ENCODE measurements around the gene TMEM184B. TPM values are rescaled to one million over a fixed set of nuclear protein-coding genes. Genes with fewer than 3 reads are reported as not detected.

TMEM184B gene
- total RNA-seq, 1 experiment from 2014 or later = 54.2 TPM

- CTCF ChIA-PET = no interaction called here
- POLR2A ChIA-PET = interaction anchor here (0.6 kb wide), 1 partner anchor 237 kb away, joined by 3 read pairs; the partner anchor contains the start of gene SLC16A8
- Histone ChIP-seq H3K4me1 (ENCODE audit: control insufficient read depth, insufficient read depth, low read length) (peaks cover 11% of the 10 kb centered on the region), H3K4me3 (ENCODE audit: low read depth in 2 of 2, low read length in 2 of 2) (no peak overlapping the region), H3K36me3 (ENCODE audit: control insufficient read depth, insufficient read depth, low read length) (peaks cover 5% of the 10 kb centered on the region; the same call in 1 of the 2 replicates), H3K27me3 (ENCODE audit: control insufficient read depth, insufficient read depth, low read length) (no peaks in the 10 kb centered on the region), H3K9me3 (ENCODE audit: control insufficient read depth, insufficient read depth, low read depth, low read length) (no peaks in the 10 kb centered on the region), H3K27ac (ENCODE audit: low read length) (no peak overlapping the region)
- in situ Hi-C loops (cut with HindIII; ENCODE audit: low pct_unique_long_range_greater_than_20kb, low sequenced_read_pairs) (no loop called here), intact Hi-C loops (cut with micrococcal nuclease; ENCODE audit: unreplicated experiment) (no loop called here)
- BruUV-seq (replicated peaks) = no TSS peak
- no peak for DNase-seq (ENCODE audit: low read depth, low spot score)
- TF ChIP-seq CTCF (IDR thresholded peaks at IDR 0.05) (no peak), TCF7L2 (IDR thresholded peaks at IDR 0.05; ENCODE audit: low read depth, low read length) (no peak), SIN3A (IDR thresholded peaks at IDR 0.05; ENCODE audit: borderline replicate concordance, insufficient read depth, low read depth, low read length) (no peak), POLR2AphosphoS5 (IDR thresholded peaks at IDR 0.05; ENCODE audit: low read depth, low read length) (no peak), REST (IDR thresholded peaks at IDR 0.05; ENCODE audit: insufficient read depth in 1 of 2, low read depth in 2 of 2, low read length in 1 of 2) (no peak)
- no peak for ATAC-seq
Measured at GRCh38 chr22:38320605-38321402, 48.0 kb upstream of the TMEM184B start.

DNA sequence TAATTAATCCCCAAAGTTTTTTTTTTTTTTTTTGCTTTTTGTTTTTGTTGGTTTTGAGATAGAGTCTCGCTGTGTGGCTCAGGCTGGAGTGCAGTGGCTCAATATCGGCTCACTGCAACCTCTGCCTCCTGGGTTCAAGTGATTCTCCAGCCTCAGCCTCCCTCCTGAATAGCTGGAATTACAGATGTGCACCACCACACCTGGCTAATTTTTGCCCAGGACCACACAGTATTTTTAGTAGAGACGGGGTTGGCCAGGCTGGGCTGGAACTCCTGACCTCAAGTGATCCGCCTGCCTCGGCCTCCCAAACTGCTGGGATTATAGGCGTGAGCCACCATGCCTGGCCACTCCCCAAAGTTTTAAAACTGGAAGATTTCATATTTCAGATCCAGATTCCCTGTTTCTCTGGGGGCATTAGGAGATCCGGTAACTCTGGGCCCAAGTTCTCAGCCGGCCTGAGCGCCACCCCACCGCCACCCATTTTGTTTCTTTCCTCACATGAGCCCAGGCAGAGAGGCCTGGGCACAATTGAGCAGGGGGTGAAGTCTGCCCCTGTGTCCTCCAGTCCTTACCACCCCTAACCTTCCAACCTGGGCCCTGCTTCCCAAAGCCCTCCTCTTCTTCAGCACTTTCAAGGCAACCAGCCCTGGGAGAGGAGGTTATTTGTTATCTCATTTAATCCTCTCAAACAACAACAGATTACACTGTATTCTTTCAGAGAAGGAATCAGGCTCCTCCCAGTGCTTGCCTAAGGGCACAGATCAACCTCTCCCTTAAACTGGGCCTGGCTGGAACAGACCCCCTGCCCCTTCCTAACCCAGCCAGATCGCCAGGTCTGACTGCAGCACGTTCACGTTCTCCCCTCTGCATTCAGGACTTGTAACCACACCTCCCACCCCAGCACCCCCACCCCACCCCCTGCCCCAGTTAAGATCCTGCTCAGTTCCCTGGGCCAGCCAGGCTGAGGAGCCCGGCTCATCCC lies 46.3 kb upstream of the TMEM184B start:
- Histone ChIP-seq H3K27ac (ENCODE audit: low read length) (peak overlapping the region; percentile 89), H3K9me3 (ENCODE audit: control insufficient read depth, insufficient read depth, low read depth, low read length) (no peaks in the 10 kb centered on the region), H3K27me3 (ENCODE audit: control insufficient read depth, insufficient read depth, low read length) (no peaks in the 10 kb centered on the region), H3K4me3 (ENCODE audit: low read depth in 2 of 2, low read length in 2 of 2) (no peak overlapping the region), H3K4me1 (ENCODE audit: control insufficient read depth, insufficient read depth, low read length) (peaks cover 19% of the 10 kb centered on the region), H3K36me3 (ENCODE audit: control insufficient read depth, insufficient read depth, low read length) (peaks cover 5% of the 10 kb centered on the region; the same call in 1 of the 2 replicates)
- BruUV-seq (replicated peaks) = no TSS peak
- no peak for DNase-seq (ENCODE audit: low read depth, low spot score)
- no peak for ATAC-seq
- TF ChIP-seq SIN3A (IDR thresholded peaks at IDR 0.05; ENCODE audit: borderline replicate concordance, insufficient read depth, low read depth, low read length) (no peak), CTCF (IDR thresholded peaks at IDR 0.05) (no peak), TCF7L2 (IDR thresholded peaks at IDR 0.05; ENCODE audit: low read depth, low read length) (no peak), REST (IDR thresholded peaks at IDR 0.05; ENCODE audit: insufficient read depth in 1 of 2, low read depth in 2 of 2, low read length in 1 of 2) (no peak), POLR2AphosphoS5 (IDR thresholded peaks at IDR 0.05; ENCODE audit: low read depth, low read length) (no peak)
- ChIA-PET POLR2A (interaction anchor here (0.7 kb wide), 1 partner anchor 293 kb away, joined by 6 read pairs; no protein-coding TSS in a partner anchor), CTCF (interaction anchor here (0.7 kb wide), 1 partner anchor 22 kb away, joined by 4 read pairs; no protein-coding TSS in a partner anchor)
- intact Hi-C loops (cut with micrococcal nuclease; ENCODE audit: unreplicated experiment) = no loop called here
- in situ Hi-C loops (cut with HindIII; ENCODE audit: low pct_unique_long_range_greater_than_20kb, low sequenced_read_pairs) = no loop called here

All from Panc1 (cell line).